ENCODE data around the gene FHAD1. TPM values are rescaled to one million over a fixed set of nuclear protein-coding genes. Genes with fewer than 3 reads are reported as not detected.

Gene FHAD1
- total and polyA plus RNA-seq, 2 of the 13 experiments (the other 11 are each of a cell fraction or from before 2014, with no cell fraction given), result not detected

GRCh38 chr1:15212954-15213291 is 34.1 kb upstream of the FHAD1 start (continued):
- no peak for TF ChIP-seq DPF2 (CRISPR knock-in tag; IDR thresholded peaks at IDR 0.05; ENCODE audit: borderline replicate concordance, low read depth)
- TF ChIP-seq PLSCR1 (CRISPR knock-in tag; IDR thresholded peaks at IDR 0.05; ENCODE audit: borderline replicate concordance), result no peak
- no peak for TF ChIP-seq TBX2 (CRISPR knock-in tag; IDR thresholded peaks at IDR 0.05; ENCODE audit: borderline replicate concordance)

- FAIRE-seq (no peak), ATAC-seq (no peak), DNase-seq (ENCODE audit: low spot score) (no peak)
- WGBS (ENCODE audit: low lambda C conversion rate), result 89% methylated on average over 7 of the region's 7 CpGs
- intact Hi-C loops (cut with micrococcal nuclease; ENCODE audit: unreplicated experiment), result no loop called here
- Histone ChIP-seq H3K4me3 (replicated peaks in 1 of 3; ENCODE audit: insufficient read depth in 1 of 3, low read depth in 2 of 3, low read length in 3 of 3) (no peak overlapping the region), H4K20me1 (ENCODE audit: insufficient read depth, low read length) (0 out of 2 replicates have a peak, but pooled peaks cover 4% of the 10 kb centered on the region), H3K27me3 (ENCODE audit: control insufficient read depth in 1 of 2, insufficient read depth in 2 of 2, low read length in 2 of 2) (no peaks in the 10 kb centered on the region), H2AFZ (ENCODE audit: low read length) (no peak overlapping the region), H3K27ac (ENCODE audit: extremely low read length, insufficient read depth, low read length) (no peak overlapping the region), H3K4me2 (ENCODE audit: low read depth, low read length) (no peak overlapping the region), H3K9me3 (ENCODE audit: low read length) (no peaks in the 10 kb centered on the region), H3K4me1 (ENCODE audit: insufficient read depth, low read length) (no peaks in the 10 kb centered on the region), H3K9ac (ENCODE audit: insufficient read depth, low read depth, low read length) (no peak overlapping the region), H3K79me2 (ENCODE audit: insufficient read depth, low read length) (peaks cover 7% of the 10 kb centered on the region), H3K36me3 (replicated peaks in 1 of 2; ENCODE audit: control insufficient read depth in 1 of 2, insufficient read depth in 2 of 2, low read length in 2 of 2) (peaks cover 8 to 33% of the 10 kb centered on the region in 2 experiments)
- in situ Hi-C loops (cut with HindIII; ENCODE audit: extremely low pct_ligation_motif_present, low pct_unique_long_range_greater_than_20kb), result no loop called here
- CTCF ChIA-PET (ENCODE audit: low intra/inter-chr PET ratio, low total read pairs), result no interaction called here
- TF ChIP-seq ZNF784 (CRISPR knock-in tag; IDR thresholded peaks at IDR 0.05; ENCODE audit: borderline replicate concordance) (no peak), MXD3 (CRISPR knock-in tag; IDR thresholded peaks at IDR 0.05) (no peak), ZZZ3 (CRISPR knock-in tag; IDR thresholded peaks at IDR 0.05; ENCODE audit: borderline replicate concordance) (no peak), SMC3 (IDR thresholded peaks at IDR 0.05; ENCODE audit: low read length) (no peak), RFX1 (IDR thresholded peaks at IDR 0.05) (no peak), SMAD9 (CRISPR knock-in tag; IDR thresholded peaks at IDR 0.05) (no peak), HES4 (CRISPR knock-in tag; IDR thresholded peaks at IDR 0.05; ENCODE audit: borderline replicate concordance) (no peak), SP4 (CRISPR knock-in tag; IDR thresholded peaks at IDR 0.05) (no peak), BHLHE40 (IDR thresholded peaks at IDR 0.05; ENCODE audit: low read length) (no peak), ZNF234 (CRISPR knock-in tag; conservative IDR thresholded peaks at IDR 0.05) (no peak), DMAP1 (CRISPR knock-in tag; IDR thresholded peaks at IDR 0.05) (no peak), AFF4 (CRISPR knock-in tag; IDR thresholded peaks at IDR 0.05) (no peak)
- POLR2A ChIA-PET, result interaction anchor here (0.9 kb wide), 1 partner anchor 68 kb away, joined by 3 read pairs; no protein-coding TSS in a partner anchor
- BruUV-seq (replicated peaks), result no TSS peak
Measured at GRCh38 chr1:15213341-15213821, 33.6 kb upstream of the FHAD1 start.

Measured in HepG2 (cell line).